Urinary bladder (tissue), 4 donors: Measurements from ENCODE around the gene C1QTNF8. TPM values are rescaled to one million over a fixed set of nuclear protein-coding genes. Genes with fewer than 3 reads are reported as not detected.

Experiments
- DNase-seq: peaks from one replicate; pipeline ENCODE4 v3.0.0-alpha.2; 2015; ENCODE audit errors: extremely low spot score
- H3K27ac ChIP-seq: one replicate; pipeline ENCODE4 v1.5.1; 2013; ENCODE audit warnings: low read depth, mild to moderate bottlenecking, moderate library complexity
- H3K36me3 ChIP-seq: one replicate; pipeline ENCODE4 v1.6.1; 2013; ENCODE audit warnings: mild to moderate bottlenecking, moderate library complexity; ENCODE audit not compliant: insufficient read depth
- H3K4me1 ChIP-seq: one replicate; pipeline ENCODE4 v1.6.1; 2013; ENCODE audit warnings: mild to moderate bottlenecking, moderate library complexity; ENCODE audit not compliant: insufficient read depth
- H3K4me3 ChIP-seq: one replicate; pipeline ENCODE4 v1.5.1; 2013; ENCODE audit warnings: low read depth, low read length
- WGBS: extraction: QIAGEN DNeasy Blood & Tissue Kit; methylation state at CpG from one replicate; pipeline ENCODE4 v1.1.7; 2013; 5-methylcytosine and 5-hydroxymethylcytosine counted together
- polyA plus RNA-seq: library from polyadenylated mRNA; stranded (reverse); fragments of 200-250 nt; gene quantifications from one replicate; pipeline ENCODE4 v1.2.3, GENCODE V29; 2013
- total RNA-seq: library from RNA; depleted of rRNA; stranded (reverse); fragments of >200 nt; gene quantifications from one replicate; pipeline ENCODE4 v1.2.3, GENCODE V29; 2014
- donor health status: healthy with polysubstance abuse.
- donor health status: healthy.

The C1QTNF8 gene
- total and polyA plus RNA-seq, 2 donors: not detected

- WGBS: 97% methylated on average over 43 of the region's 43 CpGs
- no peaks in the 10 kb centered on the region for H3K4me1 ChIP-seq
Measured at GRCh38 chr16:1079341-1079740, 16.7 kb downstream of the C1QTNF8 start.

GRCh38 chr16:1078579-1079021 is 17.4 kb downstream of the C1QTNF8 start:
- Histone ChIP-seq H3K4me3 (no peak overlapping the region), H3K36me3 (no peaks in the 10 kb centered on the region), H3K4me1 (no peaks in the 10 kb centered on the region), H3K27ac (no peak overlapping the region)
- peak; percentile 47 for DNase-seq
- 36% methylated on average over 28 of the region's 28 CpGs for WGBS

More at GRCh38 chr16:1079341-1079740, 16.7 kb downstream of the C1QTNF8 start:
- H3K4me3 ChIP-seq: no peak overlapping the region
- H3K27ac ChIP-seq: no peak overlapping the region
- DNase-seq: no peak
- no peaks in the 10 kb centered on the region for H3K36me3 ChIP-seq

GRCh38 chr16:1077877-1078578 is 18.0 kb downstream of the C1QTNF8 start:
- DNase-seq: no peak
- WGBS: 66% methylated on average over 36 of the region's 36 CpGs

GRCh38 chr16:1076801-1077576 is 19.1 kb downstream of the C1QTNF8 start:
- DNase-seq: no peak
- H3K4me1 ChIP-seq: no peaks in the 10 kb centered on the region
- H3K36me3 ChIP-seq: no peaks in the 10 kb centered on the region
- WGBS: 45% methylated on average over 16 of the region's 16 CpGs
- no peak overlapping the region for H3K4me3 ChIP-seq
- no peak overlapping the region for H3K27ac ChIP-seq

More at GRCh38 chr16:1077877-1078578, 18.0 kb downstream of the C1QTNF8 start:
- Histone ChIP-seq H3K4me3 (no peak overlapping the region), H3K27ac (no peak overlapping the region), H3K4me1 (no peaks in the 10 kb centered on the region), H3K36me3 (no peaks in the 10 kb centered on the region)

GRCh38 chr16:1075546-1075945 is 20.5 kb downstream of the C1QTNF8 start:
- Histone ChIP-seq H3K4me1 (no peaks in the 10 kb centered on the region), H3K4me3 (no peak overlapping the region), H3K36me3 (no peaks in the 10 kb centered on the region), H3K27ac (no peak overlapping the region)
- DNase-seq: no peak
- 68% methylated on average over 13 of the region's 13 CpGs for WGBS

GRCh38 chr16:1074379-1074649 is 21.7 kb downstream of the C1QTNF8 start:
- no peak for DNase-seq
- no peak overlapping the region for H3K27ac ChIP-seq
- WGBS: 64% methylated on average over 11 of the region's 11 CpGs
- H3K4me3 ChIP-seq: no peak overlapping the region
- no peaks in the 10 kb centered on the region for H3K4me1 ChIP-seq
- H3K36me3 ChIP-seq: no peaks in the 10 kb centered on the region

- no peaks in the 10 kb centered on the region for H3K4me1 ChIP-seq
- no peak overlapping the region for H3K27ac ChIP-seq
- H3K4me3 ChIP-seq: no peak overlapping the region
- no peak for DNase-seq
- no peaks in the 10 kb centered on the region for H3K36me3 ChIP-seq
- 59% methylated on average over 30 of the region's 30 CpGs for WGBS
Measured at GRCh38 chr16:1073566-1074378, 22.3 kb downstream of the C1QTNF8 start.

GRCh38 chr16:1073262-1073558 is 22.8 kb downstream of the C1QTNF8 start:
- Histone ChIP-seq H3K27ac (no peak overlapping the region), H3K4me3 (no peak overlapping the region), H3K4me1 (no peaks in the 10 kb centered on the region), H3K36me3 (no peaks in the 10 kb centered on the region)
- no peak for DNase-seq
- WGBS: 73% methylated on average over 13 of the region's 13 CpGs

- Histone ChIP-seq H3K36me3 (no peaks in the 10 kb centered on the region), H3K27ac (no peak within 1 kb of the TSS)
- 6% methylated on average over 58 of the region's 59 CpGs for WGBS
Measured at GRCh38 chr16:1072526-1073261, 23.4 kb downstream of the C1QTNF8 start, which contains the start of gene SSTR5. Gene SSTR5, plus strand, starts transcription at chr16:1072747. Its CDS starts 6,122 bp downstream, at chr16:1078869.

GRCh38 chr16:1071561-1072225 is 24.4 kb downstream of the C1QTNF8 start:
- no peak for DNase-seq
- Histone ChIP-seq H3K4me3 (no peak overlapping the region), H3K4me1 (no peaks in the 10 kb centered on the region), H3K27ac (no peak overlapping the region), H3K36me3 (no peaks in the 10 kb centered on the region)
- WGBS: 6% methylated on average over 30 of the region's 30 CpGs

More at GRCh38 chr16:1072526-1073261, 23.4 kb downstream of the C1QTNF8 start, which contains the start of gene SSTR5:
- no peak for DNase-seq
- H3K4me1 ChIP-seq: no peaks in the 10 kb centered on the region
- no peak within 1 kb of the TSS for H3K4me3 ChIP-seq

GRCh38 chr16:1070864-1071408 is 25.1 kb downstream of the C1QTNF8 start:
- DNase-seq: no peak
- no peaks in the 10 kb centered on the region for H3K36me3 ChIP-seq
- 32% methylated on average over 16 of the region's 16 CpGs for WGBS
- H3K4me1 ChIP-seq: no peaks in the 10 kb centered on the region
- H3K27ac ChIP-seq: no peak overlapping the region
- no peak overlapping the region for H3K4me3 ChIP-seq

GRCh38 chr16:1070084-1070863 is 25.8 kb downstream of the C1QTNF8 start:
- H3K36me3 ChIP-seq: no peaks in the 10 kb centered on the region
- no peaks in the 10 kb centered on the region for H3K4me1 ChIP-seq
- no peak for DNase-seq
- no peak overlapping the region for H3K27ac ChIP-seq
- 20% methylated on average over 32 of the region's 32 CpGs for WGBS
- no peak overlapping the region for H3K4me3 ChIP-seq
